IMR-90 (cell line): ENCODE measurements around the gene A4GNT. TPM values are rescaled to one million over a fixed set of nuclear protein-coding genes. Genes with fewer than 3 reads are reported as not detected.

Source experiments
- ATAC-seq: fragments of 200-7000 bp; cut with Tn5 transposase; 2 replicates; pipeline ENCODE4 v1.9.1; 2020; ENCODE audit warnings: low read depth, mild to moderate bottlenecking, moderate library complexity
- BruUV-seq: library from RNA; stranded (reverse); fragments of 400-500 nt; replicated peaks from 2 replicates; lab custom pipeline; 2021; lab: Mats Ljungman, UMichigan
- CTCF ChIA-PET: fragments of 300-600 bp; formaldehyde crosslinking; extraction: SDS; loops from one replicate; lab custom pipeline; 2021; ENCODE audit warnings: antibody characterized with exemption; lab: Yijun Ruan, JAX
- POLR2A ChIA-PET: fragments of 300-600 bp; sonication (Branson Sonifier 250); formaldehyde crosslinking; loops from one replicate; lab custom pipeline; 2022; ENCODE audit warnings: antibody characterized with exemption; ENCODE audit not compliant: unreplicated experiment; lab: Charles Lee
- DNase-seq: peaks from one replicate; pipeline ENCODE4 v3.0.0; 2013
- H2AFZ ChIP-seq: replicated peaks from 2 replicates; pipeline ENCODE3; 2013; ENCODE audit warnings: low read length, mild to moderate bottlenecking; ENCODE audit not compliant: poor library complexity
- H2AK5ac ChIP-seq: 2 replicates; pipeline ENCODE4 v1.6.1; 2013; ENCODE audit warnings: low read depth, low read length, inconsistent platforms
- H2AK9ac ChIP-seq: replicated peaks from 2 replicates; pipeline ENCODE3; 2013; ENCODE audit warnings: mild to moderate bottlenecking, low read depth, low read length, moderate library complexity; ENCODE audit not compliant: poor library complexity
- H2BK120ac ChIP-seq: 2 replicates; pipeline ENCODE4 v1.6.1; 2013; ENCODE audit warnings: low read depth, low read length, inconsistent platforms
- H2BK15ac ChIP-seq: 3 replicates; pipeline ENCODE4 v1.6.1; 2013; ENCODE audit warnings: low read depth, low read length, inconsistent platforms
- H2BK20ac ChIP-seq: 2 replicates; pipeline ENCODE4 v1.6.1; 2013; ENCODE audit warnings: low read depth, mild to moderate bottlenecking, inconsistent platforms, low read length, moderate library complexity
- H2BK5ac ChIP-seq: 2 replicates; pipeline ENCODE4 v1.6.1; 2013; ENCODE audit warnings: mild to moderate bottlenecking, low read depth, low read length, inconsistent platforms; ENCODE audit not compliant: poor library complexity, severe bottlenecking
- H3K14ac ChIP-seq: replicated peaks from 2 replicates; pipeline ENCODE4 v1.6.1; 2013; ENCODE audit warnings: low read depth, low read length, inconsistent platforms
- H3K18ac ChIP-seq: 2 replicates; pipeline ENCODE4 v1.6.1; 2013; ENCODE audit warnings: low read depth, low read length, control low read depth
- H3K23ac ChIP-seq: 2 replicates; pipeline ENCODE4 v1.6.1; 2013; ENCODE audit warnings: low read depth, low read length, inconsistent platforms
- H3K27ac ChIP-seq: 2 replicates; pipeline ENCODE4 v1.5.1; 2013; ENCODE audit warnings: mild to moderate bottlenecking, control low read depth, low read length; ENCODE audit not compliant: insufficient read depth
- H3K27me3 ChIP-seq: 2 replicates; pipeline ENCODE4 v1.6.1; 2013; ENCODE audit warnings: low read length; ENCODE audit not compliant: control insufficient read depth, insufficient read depth
- H3K36me3 ChIP-seq: 2 replicates; pipeline ENCODE4 v1.6.1; 2013; ENCODE audit warnings: low read length, mixed read lengths; ENCODE audit not compliant: control insufficient read depth, insufficient read depth
- H3K4ac ChIP-seq: 2 replicates; pipeline ENCODE4 v1.6.1; 2013; ENCODE audit warnings: low read depth, low read length, inconsistent platforms
- H3K4me1 ChIP-seq: 2 replicates; pipeline ENCODE4 v1.6.1; 2013; ENCODE audit warnings: low read length, mixed read lengths; ENCODE audit not compliant: control insufficient read depth, insufficient read depth
- H3K4me2 ChIP-seq: 2 replicates; pipeline ENCODE4 v1.6.1; 2013; ENCODE audit warnings: low read depth, mild to moderate bottlenecking, control low read depth, low read length, moderate library complexity
- H3K4me3 ChIP-seq: 2 replicates; pipeline ENCODE4 v1.5.1; 2013; ENCODE audit warnings: low read depth, mild to moderate bottlenecking, control low read depth, low read length, moderate library complexity; ENCODE audit not compliant: insufficient read depth
- H3K56ac ChIP-seq: 2 replicates; pipeline ENCODE4 v1.6.1; 2013; ENCODE audit warnings: low read length, inconsistent platforms; ENCODE audit not compliant: insufficient read depth; ENCODE audit errors: extremely low read depth
- H3K79me1 ChIP-seq, 2 experiments: 2 replicates each; pipeline ENCODE4 v1.6.1; 2013; ENCODE audit warnings: low read length in 2 of 2, inconsistent platforms in 1 of 2, low read depth in 1 of 2
- H3K9ac ChIP-seq: 2 replicates; pipeline ENCODE4 v1.6.1; 2013; ENCODE audit warnings: low read depth, low read length, control low read depth
- H3K9me1 ChIP-seq: 2 replicates; pipeline ENCODE4 v1.6.1; 2013; ENCODE audit warnings: low read length, inconsistent platforms; ENCODE audit not compliant: insufficient read depth
- H3K9me3 ChIP-seq: 2 replicates; pipeline ENCODE4 v1.6.1; 2013; ENCODE audit warnings: low read length; ENCODE audit not compliant: control insufficient read depth, insufficient read depth
- H4K20me1 ChIP-seq: 2 replicates; pipeline ENCODE4 v1.6.1; 2013; ENCODE audit warnings: low read length, inconsistent platforms; ENCODE audit not compliant: insufficient read depth
- H4K5ac ChIP-seq: 2 replicates; pipeline ENCODE4 v1.6.1; 2013; ENCODE audit warnings: mild to moderate bottlenecking, low read depth, low read length, control low read depth
- H4K8ac ChIP-seq, 2 experiments: 2 replicates each; pipeline ENCODE4 v1.6.1; 2013; ENCODE audit warnings: low read depth in 2 of 2, low read length in 2 of 2, control low read depth in 1 of 2, inconsistent platforms in 1 of 2
- H4K91ac ChIP-seq: 2 replicates; pipeline ENCODE4 v1.6.1; 2013; ENCODE audit warnings: low read depth, low read length, inconsistent platforms; ENCODE audit not compliant: insufficient read depth
- BHLHE40 ChIP-seq: fragments of 150-350 bp; IDR thresholded peaks from 2 replicates; pipeline ENCODE4 v1.6.1; 2016; ENCODE audit warnings: mild to moderate bottlenecking, low read depth, low read length
- CHD1 ChIP-seq: IDR thresholded peaks from 2 replicates; pipeline ENCODE4 v1.6.1; 2012; ENCODE audit warnings: low read depth, low read length, improper control_type of control experiment
- CTCF ChIP-seq: conservative IDR thresholded peaks from 2 replicates; pipeline ENCODE4 v1.5.1; 2012; ENCODE audit warnings: mild to moderate bottlenecking, low read depth, low read length, improper control_type of control experiment
- ELK1 ChIP-seq: fragments of 150-350 bp; IDR thresholded peaks from 2 replicates; pipeline ENCODE4 v1.6.1; 2016; ENCODE audit warnings: low read depth, mild to moderate bottlenecking, low read length, moderate library complexity, borderline replicate concordance
- FOS ChIP-seq: fragments of 150-350 bp; IDR thresholded peaks from 2 replicates; pipeline ENCODE4 v1.6.1; 2016; ENCODE audit warnings: low read depth, low read length
- MAZ ChIP-seq: IDR thresholded peaks from 2 replicates; pipeline ENCODE4 v1.6.1; 2012; ENCODE audit warnings: low read depth, mild to moderate bottlenecking, low read length, improper control_type of control experiment, moderate library complexity, borderline replicate concordance
- NFE2L2 ChIP-seq: fragments of 150-350 bp; IDR thresholded peaks from 2 replicates; pipeline ENCODE4 v1.6.1; 2016; ENCODE audit warnings: low read depth, mild to moderate bottlenecking, low read length
- POLR2A ChIP-seq: IDR thresholded peaks from 2 replicates; pipeline ENCODE4 v1.6.1; 2012; ENCODE audit warnings: mild to moderate bottlenecking, low read depth, low read length
- RCOR1 ChIP-seq: IDR thresholded peaks from 2 replicates; pipeline ENCODE4 v1.6.1; 2012; ENCODE audit warnings: mild to moderate bottlenecking, low read length, improper control_type of control experiment; ENCODE audit not compliant: insufficient replicate concordance
- RFX5 ChIP-seq: IDR thresholded peaks from 2 replicates; pipeline ENCODE4 v1.8.0; 2012; ENCODE audit warnings: low read depth, mild to moderate bottlenecking, low read length, moderate library complexity
- SMC3 ChIP-seq: fragments of 150-350 bp; IDR thresholded peaks from 2 replicates; pipeline ENCODE4 v1.6.1; 2016; ENCODE audit warnings: low read depth, mild to moderate bottlenecking, antibody characterized with exemption, low read length, moderate library complexity
- USF2 ChIP-seq: fragments of 150-350 bp; IDR thresholded peaks from 2 replicates; pipeline ENCODE4 v1.6.1; 2017; ENCODE audit warnings: mild to moderate bottlenecking, antibody characterized with exemption, low read length, low read depth
- dilution Hi-C: fragments of 300-500 bp; cut with HindIII; formaldehyde crosslinking; loops from one replicate; pipeline ENCODE4 v1.14.3; 2018; ENCODE audit warnings: low sequenced_read_pairs; ENCODE audit not compliant: unreplicated experiment
- in situ Hi-C: fragments of 300-500 bp; cut with MboI; formaldehyde crosslinking; loops from 3 replicates; pipeline ENCODE4 v1.14.3; 2019; ENCODE audit warnings: low sequenced_read_pairs, inconsistent platforms, mixed read lengths
- intact Hi-C: fragments of 100-400 bp; cut with micrococcal nuclease; formaldehyde crosslinking; loops from 2 replicates; pipeline ENCODE4 v1.10.0; 2022
- polyA plus RNA-seq, 3 experiments: library from polyadenylated mRNA; depleted of rRNA; stranded (reverse); fragments of >200 nt; gene quantifications; 2 replicates each; pipeline ENCODE4 v1.2.3, GENCODE V29; 2012; ENCODE audit warnings: low replicate concordance in 1 of 3
- total RNA-seq: library from RNA; depleted of rRNA; stranded (reverse); fragments of >200 nt; gene quantifications from 2 replicates; pipeline ENCODE4 v1.2.3, GENCODE V29; 2012

A4GNT gene
- total and polyA plus RNA-seq, 2 of the 4 experiments (the other 2 are of a cell fraction) = not detected

- Histone ChIP-seq H3K4ac (no peak overlapping the region), H2BK20ac (no peak overlapping the region), H2BK15ac (no peak overlapping the region), H3K4me2 (no peak overlapping the region), H2AFZ (no peak overlapping the region), H2AK5ac (no peak overlapping the region), H4K20me1 (peaks cover 24% of the 10 kb centered on the region), H3K9ac (no peak overlapping the region), H3K27ac (no peak overlapping the region; the same call in 1 of the 2 replicates), H3K4me3 (no peak overlapping the region), H4K5ac (no peak overlapping the region), H3K79me1 (peaks cover 19 to 42% of the 10 kb centered on the region in 2 experiments; a peak in 3 of 4 replicates), H3K18ac (no peak overlapping the region; the same call in 1 of the 2 replicates), H2AK9ac (no peak overlapping the region), H3K27me3 (no peaks in the 10 kb centered on the region), H2BK120ac (no peak overlapping the region), H4K8ac (no peak overlapping the region), H3K56ac (no peak overlapping the region), H3K23ac (no peak overlapping the region; the same call in 1 of the 2 replicates), H3K9me3 (no peaks in the 10 kb centered on the region), H3K9me1 (peaks cover 38% of the 10 kb centered on the region), H3K14ac (0 out of 2 replicates have a peak overlapping the region, but pooled peaks have one; percentile 33), H2BK5ac (no peak overlapping the region), H3K36me3 (peaks cover 27% of the 10 kb centered on the region), H4K91ac (no peak overlapping the region), H3K4me1 (peaks cover 25% of the 10 kb centered on the region)
- TF ChIP-seq CHD1 (no peak), BHLHE40 (no peak), ELK1 (no peak), POLR2A (no peak), SMC3 (no peak), USF2 (no peak), MAZ (no peak), RCOR1 (no peak), FOS (no peak), CTCF (no peak), NFE2L2 (no peak), RFX5 (no peak)
- BruUV-seq = no TSS peak
- intact Hi-C loops = loop anchor here (5.0 kb wide), 1 partner anchor 33 kb away; the partner anchor contains the start of gene DZIP1L
- ChIA-PET POLR2A (no interaction called here), CTCF (no interaction called here)
- ATAC-seq (no peak), DNase-seq (no peak)
- dilution Hi-C loops = no loop called here
- in situ Hi-C loops = no loop called here
Observed at GRCh38 chr3:138084196-138084595, 48.0 kb downstream of the A4GNT start.
